Measurements from ENCODE around the gene TMEM132C. TPM values are rescaled to one million over a fixed set of nuclear protein-coding genes. Genes with fewer than 3 reads are reported as not detected.

Gene TMEM132C
- total and polyA plus RNA-seq, 2 donors (not counting 1 experiment from before 2014, with no cell fraction given): not detected

DNA sequence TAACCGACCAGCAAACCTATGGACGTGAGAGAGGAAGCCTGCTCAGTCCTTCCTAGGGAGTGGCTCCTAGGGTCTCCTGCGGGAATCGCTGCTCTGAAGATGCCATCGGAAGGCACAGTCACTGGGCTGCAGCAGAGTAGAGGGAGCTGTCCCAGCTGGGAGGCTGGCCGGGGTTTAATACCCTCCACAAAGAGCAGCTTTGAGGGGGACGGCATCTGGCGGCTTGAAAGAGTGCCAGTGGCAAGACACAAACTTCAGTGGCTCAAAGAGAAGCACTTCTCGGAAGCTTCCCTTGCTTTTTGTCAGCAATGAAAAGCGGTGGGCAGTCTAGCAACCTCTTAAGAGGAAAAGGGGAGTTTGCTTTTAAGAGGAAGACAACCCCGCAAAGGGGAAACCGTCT lies 114.6 kb downstream of the TMEM132C start:
- intact Hi-C loops (cut with micrococcal nuclease): no loop called here
- no peak overlapping the region for H3K4me3 Mint-ChIP-seq
- Histone ChIP-seq H3K4me3 (ENCODE audit: control extremely low read depth in 1 of 5, extremely low read depth in 1 of 5, insufficient read depth in 1 of 5, low read depth in 2 of 5, low read length in 4 of 5) (no peak overlapping the region), H3K36me3 (replicated peaks in 1 of 2; ENCODE audit: control extremely low read depth in 1 of 2, control insufficient read depth in 1 of 2, extremely low read depth in 1 of 2, insufficient read depth in 2 of 2, low read length in 1 of 2) (no peaks in the 10 kb centered on the region), H3K27ac (ENCODE audit: low read length in 2 of 2) (no peak overlapping the region), H3K9me3 (ENCODE audit: control extremely low read depth in 1 of 3, control insufficient read depth in 2 of 3, insufficient read depth in 1 of 3, low read length in 2 of 3) (peaks cover 0 to 9% (median 0%) of the 10 kb centered on the region in 3 donors), H3K4me1 (ENCODE audit: control insufficient read depth in 2 of 2, insufficient read depth in 2 of 2, low read length in 2 of 2) (no peaks in the 10 kb centered on the region), H4K20me1 (ENCODE audit: control insufficient read depth, insufficient read depth, low read length, poor library complexity, severe bottlenecking) (no peaks in the 10 kb centered on the region), H3K27me3 (replicated peaks in 1 of 4; ENCODE audit: control extremely low read depth in 1 of 4, control insufficient read depth in 3 of 4, insufficient read depth in 4 of 4, low read length in 3 of 4) (no peaks in the 10 kb centered on the region), H3K4me2 (replicated peaks; ENCODE audit: low read depth, low read length, poor library complexity, severe bottlenecking) (no peak overlapping the region), H3K79me2 (ENCODE audit: control insufficient read depth, insufficient read depth, low read length) (no peaks in the 10 kb centered on the region), H3K9ac (ENCODE audit: low read length) (no peak overlapping the region), H2AFZ (ENCODE audit: insufficient read depth, low read depth, low read length, poor library complexity, severe bottlenecking) (no peak overlapping the region)
- TF ChIP-seq CTCF (IDR thresholded peaks at IDR 0.05): no peak
- ATAC-seq (ENCODE audit: low read depth): no peak
- ChIA-PET CTCF (no interaction called here), POLR2A (no interaction called here)
- WGBS (ENCODE audit: insufficient coverage): 35% methylated on average over 10 of the region's 12 CpGs
- H3K27ac Mint-ChIP-seq: no peak overlapping the region
- H3K27me3 Mint-ChIP-seq: no peaks in the 10 kb centered on the region
- no peaks in the 10 kb centered on the region for H3K9me3 Mint-ChIP-seq (ENCODE audit: insufficient read depth)
- no peaks in the 10 kb centered on the region for H3K4me1 Mint-ChIP-seq
- no peak for DNase-seq

GRCh38 chr12:128381946-128382345 lies 115.0 kb downstream of the TMEM132C start:
- 72% methylated on average over 6 of the region's 10 CpGs for WGBS (ENCODE audit: insufficient coverage)
- Histone ChIP-seq H3K27ac (ENCODE audit: low read length in 2 of 2) (no peak overlapping the region), H3K4me3 (ENCODE audit: control extremely low read depth in 1 of 5, extremely low read depth in 1 of 5, insufficient read depth in 1 of 5, low read depth in 2 of 5, low read length in 4 of 5) (no peak overlapping the region), H2AFZ (ENCODE audit: insufficient read depth, low read depth, low read length, poor library complexity, severe bottlenecking) (no peak overlapping the region), H3K9me3 (ENCODE audit: control extremely low read depth in 1 of 3, control insufficient read depth in 2 of 3, insufficient read depth in 1 of 3, low read length in 2 of 3) (peaks cover 0 to 9% (median 0%) of the 10 kb centered on the region in 3 donors), H4K20me1 (ENCODE audit: control insufficient read depth, insufficient read depth, low read length, poor library complexity, severe bottlenecking) (no peaks in the 10 kb centered on the region), H3K36me3 (replicated peaks in 1 of 2; ENCODE audit: control extremely low read depth in 1 of 2, control insufficient read depth in 1 of 2, extremely low read depth in 1 of 2, insufficient read depth in 2 of 2, low read length in 1 of 2) (no peaks in the 10 kb centered on the region), H3K27me3 (replicated peaks in 1 of 4; ENCODE audit: control extremely low read depth in 1 of 4, control insufficient read depth in 3 of 4, insufficient read depth in 4 of 4, low read length in 3 of 4) (no peaks in the 10 kb centered on the region), H3K79me2 (ENCODE audit: control insufficient read depth, insufficient read depth, low read length) (no peaks in the 10 kb centered on the region), H3K9ac (ENCODE audit: low read length) (no peak overlapping the region), H3K4me2 (replicated peaks; ENCODE audit: low read depth, low read length, poor library complexity, severe bottlenecking) (no peak overlapping the region), H3K4me1 (ENCODE audit: control insufficient read depth in 2 of 2, insufficient read depth in 2 of 2, low read length in 2 of 2) (no peaks in the 10 kb centered on the region)
- H3K4me1 Mint-ChIP-seq: no peaks in the 10 kb centered on the region
- no peak for TF ChIP-seq CTCF (IDR thresholded peaks at IDR 0.05)
- no peak for TF ChIP-seq EZH2 (IDR thresholded peaks at IDR 0.05; ENCODE audit: borderline replicate concordance, insufficient read depth, low read depth, low read length, poor library complexity, severe bottlenecking)
- H3K9me3 Mint-ChIP-seq (ENCODE audit: insufficient read depth): no peaks in the 10 kb centered on the region
- H3K27me3 Mint-ChIP-seq: no peaks in the 10 kb centered on the region
- H3K4me3 Mint-ChIP-seq: no peak overlapping the region
- ATAC-seq (ENCODE audit: low read depth) (no peak), DNase-seq (no peak)
- CTCF ChIA-PET: no interaction called here
- no peak overlapping the region for H3K27ac Mint-ChIP-seq
- intact Hi-C loops (cut with micrococcal nuclease): no loop called here
- POLR2A ChIA-PET: no interaction called here

Data from B cell (primary cell).